K562 (cell line): Measurements from ENCODE around the gene KLHL18.

Source experiments
- CREB1 ChIP-seq, 2 experiments: sonication (generic) in 1 of 2; formaldehyde crosslinking in 1 of 2; IDR thresholded peaks; 2 replicates each; pipeline versions ENCODE4 v1.6.1 to v1.8.0; 2012 to 2022; ENCODE audit warnings: inconsistent platforms in 1 of 2, mild to moderate bottlenecking in 1 of 2, missing genetic modification reagents in 1 of 2, moderate library complexity in 1 of 2
- HNRNPK ChIP-seq: fragments of 200-400 bp; formaldehyde crosslinking; IDR thresholded peaks from one replicate; pipeline ENCODE4 v1.6.1; 2018; ENCODE audit warnings: mild to moderate bottlenecking, low read depth, low read length; ENCODE audit not compliant: poor library complexity, severe bottlenecking
- MYC ChIP-seq, 2 experiments: fragments of 250-450 bp in 1 of 2; sonication (Bioruptor Pico) in 1 of 2; IDR thresholded peaks; 2 replicates each; pipeline versions ENCODE4 v1.5.1 to v1.6.1; 2012 to 2021; ENCODE audit warnings: low read depth in 2 of 2, borderline replicate concordance in 1 of 2, improper control_type of control experiment in 1 of 2, low read length in 1 of 2, mild to moderate bottlenecking in 1 of 2, moderate library complexity in 1 of 2
- POLR2A ChIP-seq: fragments of 450-650 bp; conservative IDR thresholded peaks from 2 replicates; pipeline ENCODE4 v1.6.1; 2016
- RERE ChIP-seq: sonication (generic); formaldehyde crosslinking; IDR thresholded peaks from 2 replicates; pipeline ENCODE4 v1.8.0; 2023; ENCODE audit warnings: missing genetic modification reagents, mild to moderate bottlenecking, borderline replicate concordance
- ZNF639 ChIP-seq, 2 experiments: fragments of 200-800 bp in 1 of 2; sonication (Bioruptor generic) in 1 of 2; sonication (generic) in 1 of 2; formaldehyde crosslinking in 1 of 2; IDR thresholded peaks in 1 of 2; conservative IDR thresholded peaks in 1 of 2; 2 replicates each; pipeline versions ENCODE4 v1.5.0 to v1.6.1; 2016 to 2020; ENCODE audit warnings: missing compliant biosample characterization in 1 of 2, missing genetic modification characterization in 1 of 2, missing genetic modification reagents in 1 of 2

- no peak for TF ChIP-seq MYC (IDR thresholded peaks at IDR 0.05; ENCODE audit: low read depth, low read length)
- no peak for TF ChIP-seq MYC (CRISPR knock-in tag; IDR thresholded peaks at IDR 0.05; ENCODE audit: borderline replicate concordance, low read depth)
- no peak for TF ChIP-seq CREB1 (IDR thresholded peaks at IDR 0.05)
- TF ChIP-seq CREB1 (CRISPR knock-in tag; IDR thresholded peaks at IDR 0.05): no peak
- TF ChIP-seq RERE: no peak
- no peak for TF ChIP-seq ZNF639 (CRISPR knock-in tag; conservative IDR thresholded peaks at IDR 0.05 in 1 of 2, IDR thresholded peaks at IDR 0.05 in 1 of 2)
- TF ChIP-seq HNRNPK: no peak
- no peak for TF ChIP-seq POLR2A
These were observed 42.8 kb upstream of the KLHL18 start for GRCh38 chr3:47239929-47240328.
